ENCODE results near the gene SNTG2.
"Not testable (repeated sequence)": the region's sequence is repeated elsewhere in the genome, so short reads cannot be mapped to it uniquely, and the experiment has no call there.

SNTG2 gene

DNA sequence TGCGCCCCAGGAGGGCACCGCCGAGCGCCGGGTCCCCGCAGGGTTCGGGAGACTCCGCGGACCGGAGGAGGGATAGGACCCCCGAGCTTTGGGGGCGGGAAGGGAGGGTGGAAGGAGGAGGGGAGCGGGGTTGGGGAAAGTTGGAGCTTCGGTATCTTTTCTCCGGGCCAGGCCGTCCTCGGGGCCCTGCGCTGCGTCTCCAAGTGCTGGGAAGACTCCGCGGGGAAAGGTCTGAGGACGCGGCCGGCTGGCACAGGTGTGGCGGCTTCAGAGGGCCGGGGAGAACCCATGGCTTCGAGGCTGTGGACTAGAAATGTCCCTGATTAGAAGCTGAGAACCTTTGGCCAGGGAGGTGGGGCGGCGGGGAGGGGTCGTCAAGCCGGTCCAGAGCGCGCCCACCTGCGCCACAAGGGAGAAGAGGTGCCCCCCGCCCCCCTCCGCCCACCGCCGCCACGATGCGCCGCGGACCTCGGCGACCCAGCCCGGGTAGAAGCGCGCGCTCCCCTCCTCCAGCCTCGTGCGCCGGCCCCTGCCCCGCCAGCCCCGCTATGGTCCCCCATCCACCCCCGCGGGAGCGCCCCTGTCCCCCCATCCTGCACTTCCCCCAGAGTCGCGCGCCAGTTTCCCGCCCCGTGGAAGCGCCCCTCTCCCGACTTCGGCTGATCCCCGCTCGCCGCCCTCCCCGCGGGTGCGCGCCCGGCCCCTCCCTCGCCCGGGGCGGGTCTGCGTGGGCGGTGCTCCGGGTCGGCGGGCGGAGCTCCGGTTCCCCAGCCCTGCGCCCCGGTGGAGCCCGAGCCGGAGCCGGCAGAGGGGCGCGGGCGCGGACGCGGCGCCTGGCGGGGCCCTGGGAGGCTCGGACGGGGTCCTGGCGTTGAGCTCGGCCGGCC, at the start of gene SNTG2:
Gene SNTG2 (plus strand): TSS at position 770 of the 887 bp plus-strand sequence. CDS start 148 bp downstream, outside the sequence.
- no peak for DNase-seq (ENCODE audit: low read depth)

DNA sequence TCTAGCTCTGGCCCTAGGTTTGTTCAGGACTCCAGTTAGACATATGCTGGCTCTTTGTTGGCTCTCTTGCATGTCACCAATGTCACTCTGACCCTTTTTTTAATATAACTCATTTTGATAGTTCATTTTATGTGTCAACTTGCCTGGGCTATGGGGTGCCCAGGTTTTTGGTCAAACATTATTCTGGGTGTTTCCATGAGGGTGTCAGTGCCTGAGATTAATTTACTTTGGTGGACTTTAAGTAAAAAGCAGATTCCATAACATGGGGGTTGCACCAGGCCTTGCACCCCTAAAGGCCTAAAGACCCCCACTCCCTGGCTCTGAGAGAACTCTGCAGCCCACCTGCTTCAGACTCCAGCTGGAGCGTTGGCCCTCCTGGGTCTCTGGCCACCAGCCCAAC, 48.1 kb upstream of the SNTG2 start:
- DNase-seq (ENCODE audit: low read depth): no peak

DNA sequence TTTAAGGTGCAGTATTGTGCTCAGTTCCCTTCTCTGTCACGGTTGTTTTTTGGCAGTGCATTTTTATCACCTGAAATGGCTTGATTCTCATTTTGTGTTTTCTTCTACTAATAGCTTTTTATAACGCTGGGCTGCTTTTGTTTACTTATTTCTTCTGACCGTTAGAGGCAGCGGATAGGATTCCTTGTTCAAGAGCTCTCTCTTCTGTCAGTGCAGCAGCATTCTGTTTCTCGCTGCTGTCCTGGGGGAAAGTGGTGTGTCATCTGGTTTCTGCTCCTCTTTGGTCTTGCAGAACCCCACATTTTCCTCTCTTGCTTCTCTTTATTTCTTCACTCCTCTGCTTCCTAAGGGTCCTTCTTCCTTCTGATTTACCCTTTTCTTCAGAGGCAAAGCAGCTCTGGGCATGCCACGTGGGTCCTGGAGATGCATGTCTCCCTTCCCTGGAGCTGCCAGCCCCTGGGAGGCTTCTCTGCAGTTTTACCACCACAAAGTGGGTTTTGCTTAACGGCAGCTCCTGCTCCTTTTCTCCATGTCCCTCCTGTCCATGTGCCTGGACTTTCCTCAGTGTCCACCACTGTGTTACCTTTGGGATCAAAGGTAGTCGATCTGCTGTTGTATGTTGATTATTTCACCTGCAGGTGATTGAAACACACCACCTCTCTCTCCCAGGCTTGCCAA, 47.3 kb upstream of the SNTG2 start:
- no peak for DNase-seq (ENCODE audit: low read depth)

DNA sequence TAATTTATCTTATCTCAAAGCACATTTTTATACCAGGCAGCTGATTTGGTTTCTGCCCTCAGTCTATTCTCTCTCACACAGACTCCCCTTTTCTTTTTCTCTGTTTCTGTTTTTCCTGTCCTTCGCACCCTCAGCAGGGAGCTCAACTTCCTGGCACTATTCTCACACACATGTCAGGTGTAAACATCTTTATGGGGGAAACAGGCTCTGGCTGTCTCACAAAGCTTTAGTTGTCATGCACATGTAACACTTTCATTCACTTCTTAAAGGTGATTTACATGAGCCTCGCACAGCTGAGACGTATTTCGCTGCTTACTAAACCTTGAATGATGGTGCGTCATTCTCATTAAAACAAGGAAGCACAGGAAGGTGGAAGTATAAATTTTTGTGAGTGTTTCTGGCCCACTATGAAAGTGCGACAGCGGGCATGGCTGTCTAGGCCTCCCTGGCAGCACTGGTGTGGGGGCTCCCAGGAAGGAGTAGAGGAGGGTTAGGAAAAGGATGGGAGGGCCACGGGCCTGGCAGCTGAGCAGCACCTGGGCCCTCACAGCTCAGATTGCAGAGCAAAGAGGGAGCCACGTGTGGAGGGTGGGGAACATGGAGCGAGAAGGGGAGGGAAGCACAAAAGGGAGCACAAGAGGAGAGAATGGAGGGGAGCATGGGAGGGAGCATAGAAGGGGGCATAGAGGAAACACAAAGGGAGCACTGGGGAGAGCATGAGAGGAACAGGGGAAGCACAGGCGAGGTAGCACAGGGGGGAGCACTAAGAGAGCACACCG, 46.2 kb upstream of the SNTG2 start:
- no peak for DNase-seq (ENCODE audit: low read depth)

DNA sequence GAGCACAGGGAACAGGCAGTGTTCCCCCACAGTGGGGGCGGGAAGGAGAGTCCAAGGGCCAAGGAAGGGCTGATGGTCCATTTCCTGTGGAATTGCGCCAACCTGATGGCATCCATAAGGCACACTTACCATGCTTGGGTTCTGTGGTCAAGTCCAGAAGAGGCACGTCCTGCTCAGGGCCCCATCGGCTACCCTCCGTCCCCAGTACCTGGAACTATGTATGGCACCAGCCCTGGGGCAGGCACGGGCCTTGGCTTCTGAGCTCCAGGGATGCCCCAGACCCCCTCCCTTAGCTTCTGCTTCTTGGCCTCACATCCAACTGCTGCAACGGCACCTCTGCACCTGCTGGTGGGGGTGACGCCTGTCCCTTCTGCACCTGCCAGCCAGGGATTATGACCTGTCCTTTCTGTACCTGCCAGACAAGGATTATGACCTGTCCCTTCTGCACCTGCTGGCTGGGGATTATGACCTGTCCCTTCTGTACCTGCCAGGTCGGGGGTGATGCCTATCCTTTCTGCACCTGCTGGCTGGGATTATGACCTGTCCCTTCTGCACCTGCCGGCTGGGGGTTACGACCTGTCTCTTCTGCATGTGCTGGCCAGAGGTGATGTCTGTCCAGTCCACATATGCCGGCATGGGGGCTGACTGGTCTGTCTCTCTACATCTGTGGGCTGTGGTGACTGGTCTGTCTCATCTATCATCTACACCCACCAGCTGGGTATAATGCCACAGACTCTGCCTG, 45.4 kb upstream of the SNTG2 start:
- DNase-seq (ENCODE audit: low read depth): no peak

DNA sequence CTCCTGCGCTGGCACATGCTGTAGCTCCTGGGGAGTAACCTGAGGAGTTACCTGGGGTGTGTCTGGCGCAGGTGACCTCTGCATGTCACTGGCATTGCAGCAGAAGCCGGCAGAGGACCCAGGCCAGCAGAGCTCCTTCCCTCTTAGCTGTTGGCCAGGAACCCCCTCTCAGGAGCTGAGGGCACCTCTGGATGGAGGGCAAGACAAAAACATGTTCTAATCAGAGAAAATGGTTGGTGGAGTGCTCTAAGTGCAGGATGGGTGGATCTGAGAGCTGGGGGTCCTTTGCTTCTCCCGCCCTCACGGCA, 44.9 kb upstream of the SNTG2 start:
- DNase-seq (ENCODE audit: low read depth): no peak

DNA sequence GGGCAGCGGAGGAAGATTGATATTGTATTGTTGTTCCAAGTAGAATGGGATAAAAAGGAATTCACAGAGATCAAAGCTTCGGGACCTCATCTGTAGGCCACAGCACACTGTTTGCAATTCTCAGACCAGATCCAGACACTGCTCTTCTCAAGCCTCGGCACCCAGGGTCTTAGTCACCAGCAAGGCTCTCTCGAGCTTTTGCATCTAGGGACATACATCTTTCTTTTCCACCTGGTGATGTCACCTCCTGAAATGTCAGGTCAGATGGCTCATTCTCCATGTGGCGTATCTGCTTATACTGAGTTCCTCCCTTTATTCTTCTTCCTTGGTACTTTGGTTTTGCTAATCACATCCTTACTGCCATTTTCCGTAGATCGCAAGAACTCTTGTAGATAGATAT, 42.9 kb upstream of the SNTG2 start:
- DNase-seq (ENCODE audit: low read depth): no peak

DNA sequence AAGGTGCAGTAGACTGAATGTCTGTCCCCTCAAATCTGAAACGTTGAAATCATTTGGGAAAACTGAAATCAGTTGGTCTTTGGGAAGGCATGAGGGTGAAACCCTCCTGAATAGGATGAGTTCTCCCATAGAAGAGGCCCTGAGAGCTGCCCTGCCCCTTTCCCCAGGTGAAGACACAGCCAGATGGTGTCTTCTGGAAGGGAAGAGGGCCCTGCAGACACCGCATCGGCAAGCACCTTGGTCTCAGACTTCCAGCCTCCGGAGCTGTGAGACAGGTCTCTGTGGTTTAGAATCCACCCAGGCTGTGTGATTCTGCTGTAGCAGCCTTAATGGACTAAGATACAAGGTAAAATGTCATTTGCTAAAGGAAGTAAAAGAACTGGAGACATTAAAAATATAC, 42.1 kb upstream of the SNTG2 start:
- no peak for DNase-seq (ENCODE audit: low read depth)

DNA sequence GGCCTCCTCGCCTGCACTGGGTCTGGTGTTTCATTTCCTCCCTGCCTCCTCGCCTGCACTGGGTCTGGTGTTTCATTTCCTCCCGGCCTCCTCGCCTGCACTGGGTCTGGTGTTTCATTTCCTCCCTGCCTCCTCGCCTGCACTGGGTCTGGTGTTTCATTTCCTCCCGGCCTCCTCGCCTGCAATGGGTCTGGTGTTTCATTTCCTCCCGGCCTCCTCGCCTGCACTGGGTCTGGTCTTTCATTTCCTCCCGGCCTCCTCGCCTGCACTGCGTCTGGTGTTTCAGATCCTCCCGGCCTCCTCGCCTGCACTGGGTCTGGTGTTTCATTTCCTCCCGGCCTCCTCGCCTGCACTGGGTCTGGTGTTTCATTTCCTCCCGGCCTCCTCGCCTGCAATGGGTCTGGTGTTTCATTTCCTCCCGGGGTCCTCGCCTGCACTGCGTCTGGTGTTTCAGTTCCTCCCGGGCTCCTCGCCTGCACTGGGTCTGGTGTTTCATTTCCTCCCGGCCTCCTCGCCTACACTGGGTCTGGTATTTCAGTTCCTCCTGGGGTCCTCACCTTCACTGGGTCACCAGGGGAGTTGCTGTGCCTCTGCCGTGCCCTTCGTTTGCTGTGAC, 40.8 kb upstream of the SNTG2 start:
- DNase-seq (ENCODE audit: low read depth): not testable (repeated sequence)

DNA sequence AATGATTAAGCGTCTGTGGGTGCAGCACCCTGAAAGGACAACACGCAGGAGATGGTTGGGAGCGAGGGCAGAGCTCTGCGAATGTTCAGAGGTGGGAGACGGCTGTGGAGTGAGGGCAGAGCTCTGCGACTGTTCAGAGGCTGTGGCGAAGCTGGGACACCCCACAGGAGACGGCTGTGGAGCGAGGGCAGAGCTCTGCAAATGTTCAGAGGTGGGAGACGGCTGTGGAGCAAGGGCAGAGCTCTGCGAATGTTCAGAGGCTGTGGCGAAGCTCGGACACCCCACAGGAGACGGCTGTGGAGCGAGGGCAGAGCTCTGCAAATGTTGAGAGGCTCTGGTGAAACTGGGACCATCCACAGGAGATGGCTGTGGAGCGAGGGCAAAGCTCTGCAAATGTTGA, 40.0 kb upstream of the SNTG2 start:
- no peak for DNase-seq (ENCODE audit: low read depth)

DNA sequence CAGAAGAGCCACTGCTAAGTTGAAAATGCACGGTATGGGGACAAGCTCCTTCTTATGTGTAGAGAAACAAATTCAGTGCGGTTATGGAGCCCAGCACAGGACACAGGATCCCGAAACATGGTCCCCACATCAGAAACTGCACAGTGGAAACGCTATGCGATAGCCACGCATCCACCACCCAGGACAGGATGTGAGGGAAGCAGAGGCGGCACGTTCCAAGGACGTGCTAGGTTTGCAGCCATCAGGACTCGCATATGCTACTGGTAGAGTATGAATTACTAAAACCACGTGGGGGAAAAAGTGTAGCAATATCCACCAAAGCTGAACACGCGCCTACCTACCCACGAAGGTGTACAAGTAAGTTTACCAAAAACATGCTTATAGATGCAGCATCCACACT, 34.7 kb upstream of the SNTG2 start:
- DNase-seq (ENCODE audit: low read depth): no peak

DNA sequence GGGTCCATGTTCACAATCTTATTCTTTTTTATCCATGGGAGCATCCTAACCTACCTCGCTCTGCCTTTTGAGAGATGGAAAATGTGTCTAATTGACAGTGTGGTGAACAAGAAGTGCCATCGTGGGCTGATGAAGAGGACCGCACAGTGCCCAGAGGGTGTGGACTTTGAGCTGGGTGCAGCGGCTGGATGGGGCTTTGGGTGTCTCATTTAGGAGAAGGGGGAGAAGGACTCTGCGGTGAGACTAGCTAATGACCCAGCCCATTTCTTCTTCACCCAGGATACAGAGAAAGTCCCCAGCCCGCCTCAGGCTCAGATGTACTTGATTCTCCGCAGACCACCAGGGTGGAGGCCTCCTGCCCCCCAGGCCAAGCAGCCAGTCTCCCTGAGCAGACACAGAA, 33.7 kb upstream of the SNTG2 start:
- no peak for DNase-seq (ENCODE audit: low read depth)

DNA sequence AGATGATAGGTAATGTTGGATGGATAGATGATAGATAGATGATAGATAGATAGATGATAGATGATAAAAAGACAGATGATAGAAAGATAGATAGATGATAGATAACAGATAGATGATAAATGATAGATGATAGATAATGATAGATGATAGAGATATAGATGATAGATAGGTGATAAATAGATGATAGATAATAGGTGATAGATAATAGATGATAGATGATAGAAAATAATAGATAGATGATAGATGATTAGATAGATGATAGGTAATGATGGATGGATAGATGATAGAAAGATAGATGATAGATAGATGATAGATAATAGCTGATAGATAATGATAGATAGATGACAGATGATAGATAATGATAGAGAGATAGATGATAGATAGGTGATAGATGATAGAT, 31.0 kb upstream of the SNTG2 start:
- no peak for DNase-seq (ENCODE audit: low read depth)

DNA sequence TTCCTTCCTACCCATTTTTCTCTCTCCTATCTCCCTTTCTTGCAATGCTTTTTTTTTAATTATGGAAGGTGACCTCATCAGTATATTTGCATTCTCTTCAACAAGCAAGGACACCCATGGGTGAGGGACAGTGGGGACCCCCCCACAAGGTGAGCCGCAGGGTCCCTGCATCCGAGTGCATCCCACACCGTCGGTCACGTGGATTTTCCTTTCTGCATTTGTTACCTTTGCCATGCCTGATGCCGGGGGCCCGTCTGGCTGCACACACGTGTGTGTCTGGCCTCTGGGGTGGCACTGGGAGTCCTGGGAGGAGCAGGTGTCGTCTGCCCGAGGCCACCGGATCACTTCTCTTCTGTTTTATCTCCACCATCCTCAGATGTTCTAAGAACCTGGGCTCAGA, 30.1 kb upstream of the SNTG2 start:
- DNase-seq (ENCODE audit: low read depth): no peak

DNA sequence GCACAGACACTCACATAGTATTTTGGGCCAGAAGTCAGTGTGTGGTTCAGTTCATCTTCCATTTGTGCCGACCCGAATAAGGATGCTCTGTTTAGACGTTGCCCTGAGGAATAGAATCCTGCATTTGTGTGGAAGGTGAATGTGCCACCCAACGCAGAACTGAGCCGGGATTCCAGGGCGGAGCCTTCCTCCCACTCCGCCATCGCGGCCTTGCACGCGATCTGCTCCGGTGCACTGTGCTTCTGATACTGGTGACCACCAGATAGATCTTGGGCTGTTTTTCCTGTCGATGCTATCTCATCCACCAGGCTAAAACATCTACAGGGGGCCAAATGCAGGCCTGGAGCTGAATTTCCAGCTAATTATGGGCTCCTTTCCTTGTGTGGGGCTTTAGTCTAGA, 29.6 kb upstream of the SNTG2 start:
- DNase-seq (ENCODE audit: low read depth): no peak

DNA sequence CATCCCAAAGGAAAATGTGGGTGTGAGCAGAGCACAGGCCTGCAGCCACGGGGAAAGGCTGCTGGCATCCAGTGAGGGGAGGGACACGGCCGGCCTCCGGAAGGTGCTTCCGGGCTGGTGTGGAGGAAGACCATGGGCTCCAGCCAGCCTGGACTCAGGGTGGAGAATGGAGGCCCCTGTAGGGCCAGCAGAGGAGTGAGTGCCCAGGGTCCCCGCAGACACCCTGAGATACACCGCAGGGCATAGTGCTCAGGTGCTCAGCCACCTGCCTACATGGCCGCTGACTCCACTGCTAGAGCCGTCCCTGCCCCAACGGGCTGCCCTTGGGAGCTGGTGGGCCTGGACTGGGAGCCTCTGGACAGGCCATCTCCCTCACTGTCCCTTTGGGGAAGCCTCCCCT, 28.5 kb upstream of the SNTG2 start:
- DNase-seq (ENCODE audit: low read depth): no peak

DNA sequence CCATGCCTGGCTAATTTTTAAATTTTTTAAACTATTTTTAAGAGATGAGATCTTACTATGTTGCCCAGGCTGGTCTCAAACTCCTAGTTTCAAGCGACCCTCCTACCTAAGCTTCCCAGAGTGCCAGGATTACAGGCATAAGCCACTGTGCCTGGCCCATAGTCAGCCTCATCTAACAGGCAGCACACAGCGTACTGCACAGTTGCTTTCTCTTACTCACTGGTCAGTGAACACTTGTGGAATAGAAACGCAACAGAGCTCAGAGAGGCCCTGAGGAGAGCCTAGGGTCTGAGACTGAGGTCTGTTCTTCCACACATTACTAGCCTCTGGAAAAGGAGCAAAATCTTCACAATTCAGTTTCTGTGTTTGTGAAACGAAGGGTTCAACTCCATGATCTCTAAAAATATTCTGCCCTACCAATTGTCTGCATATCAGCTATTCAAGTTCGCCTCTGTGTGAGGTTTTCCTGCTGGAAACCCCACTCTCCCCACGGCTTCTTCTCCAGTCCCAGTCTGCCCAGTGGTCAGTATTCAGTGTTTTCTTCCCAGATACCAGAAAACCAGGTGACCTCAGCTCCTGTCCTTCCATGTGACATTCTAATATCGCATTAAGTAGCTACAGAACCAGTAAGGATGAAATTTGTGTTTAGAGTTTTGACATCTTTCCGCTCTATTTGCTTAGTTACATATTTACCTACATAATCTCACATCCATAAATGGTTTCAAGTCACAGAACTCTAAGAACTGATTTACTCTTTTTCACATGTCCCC, 26.6 kb upstream of the SNTG2 start:
- DNase-seq (ENCODE audit: low read depth): no peak

DNA sequence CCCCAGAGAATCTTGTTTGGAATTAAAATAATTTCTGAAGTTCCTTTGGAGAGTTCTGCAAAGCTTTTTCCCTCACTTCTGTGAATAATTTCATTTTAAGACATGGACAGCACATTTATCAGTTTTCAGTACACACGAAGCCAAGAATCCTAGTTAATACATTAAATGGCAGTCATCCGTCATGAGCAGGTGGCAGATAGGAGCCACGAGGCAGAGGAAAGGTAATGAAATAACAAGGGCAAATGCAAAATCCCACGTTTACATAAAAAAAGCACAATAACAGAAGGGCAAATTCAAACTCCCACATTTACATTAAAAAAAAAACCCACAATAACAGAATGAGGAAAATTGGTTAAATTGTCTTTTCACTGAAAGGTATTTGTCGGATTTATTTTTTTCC, 25.9 kb upstream of the SNTG2 start:
- DNase-seq (ENCODE audit: low read depth): no peak

DNA sequence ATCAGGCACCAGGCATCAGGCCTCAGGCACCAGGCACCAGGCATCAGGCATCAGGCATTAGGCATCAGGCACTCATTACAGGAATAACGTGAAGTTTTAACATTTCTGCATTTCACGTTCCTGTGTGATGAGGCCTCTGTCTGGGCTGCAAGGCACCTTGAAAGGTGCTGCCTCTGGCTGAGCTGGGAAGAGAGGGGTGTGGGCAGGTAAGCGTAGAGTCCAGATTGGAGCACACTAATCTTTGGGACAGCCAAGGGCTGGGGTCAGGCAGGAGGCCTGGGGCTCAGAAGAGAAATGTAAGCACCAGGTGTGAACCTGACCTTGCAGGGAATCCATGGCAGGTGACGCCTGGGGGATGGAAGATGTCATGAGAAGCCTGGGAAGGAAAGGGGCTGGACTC, 25.3 kb upstream of the SNTG2 start:
- no peak for DNase-seq (ENCODE audit: low read depth)

DNA sequence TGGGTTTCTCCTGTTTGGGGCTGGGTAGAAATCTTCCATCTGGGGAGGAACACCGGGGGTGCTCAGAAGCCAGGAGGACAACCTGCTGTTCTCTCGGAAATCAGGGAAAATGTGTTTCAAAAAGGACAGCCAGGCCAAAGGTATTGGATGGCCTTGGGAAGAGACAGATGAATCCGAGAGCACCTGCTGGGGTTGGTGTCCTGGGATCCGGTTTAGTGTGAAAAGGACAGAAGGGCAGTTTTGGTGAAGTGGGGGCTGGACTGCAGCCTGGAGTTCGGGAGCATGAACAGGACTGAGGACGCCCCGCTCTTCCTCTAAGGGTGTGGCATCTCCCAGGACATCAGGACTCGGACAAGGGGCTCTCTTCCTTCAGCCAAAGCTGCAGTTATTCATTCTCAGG, 24.9 kb upstream of the SNTG2 start:
- no peak for DNase-seq (ENCODE audit: low read depth)

DNA sequence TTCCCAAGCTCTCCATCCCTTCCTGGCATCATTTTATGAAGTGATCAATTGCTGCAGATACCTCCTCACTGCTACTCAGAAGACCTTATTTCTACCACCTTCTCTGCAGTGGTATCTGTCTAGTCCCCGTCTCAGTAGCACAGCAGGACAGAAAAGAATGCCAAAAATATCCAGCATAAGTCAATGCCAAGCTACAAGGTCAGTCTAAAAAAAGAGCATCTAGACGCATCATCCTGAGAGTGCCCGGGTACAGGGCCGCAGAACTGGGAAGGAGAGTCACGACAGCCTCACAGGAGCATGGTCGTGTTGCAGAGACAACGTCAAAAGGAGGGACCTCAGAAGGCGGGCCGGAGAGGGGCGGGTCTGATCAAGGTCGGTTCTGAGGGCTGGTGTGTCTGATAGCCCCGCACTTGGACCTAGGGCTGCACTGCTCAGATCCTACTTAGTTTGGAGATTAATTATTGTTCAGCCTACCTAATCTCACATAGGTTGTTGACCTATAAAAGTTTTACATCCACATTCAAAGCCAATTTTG, 24.3 kb upstream of the SNTG2 start:
- no peak for DNase-seq (ENCODE audit: low read depth)

Data from non-pigmented ciliary epithelial cell (primary cell).